GM18508 (cell line): Measurements from ENCODE around the gene WNT4.

Experiments
- ATAC-seq: cut with Tn5 transposase; IDR thresholded peaks from one replicate; pipeline ENCODE4 v1.9.1; 2021; ENCODE audit warnings: moderate number of reproducible peaks; ENCODE audit not compliant: insufficient read depth, unreplicated experiment

Gene WNT4

DNA sequence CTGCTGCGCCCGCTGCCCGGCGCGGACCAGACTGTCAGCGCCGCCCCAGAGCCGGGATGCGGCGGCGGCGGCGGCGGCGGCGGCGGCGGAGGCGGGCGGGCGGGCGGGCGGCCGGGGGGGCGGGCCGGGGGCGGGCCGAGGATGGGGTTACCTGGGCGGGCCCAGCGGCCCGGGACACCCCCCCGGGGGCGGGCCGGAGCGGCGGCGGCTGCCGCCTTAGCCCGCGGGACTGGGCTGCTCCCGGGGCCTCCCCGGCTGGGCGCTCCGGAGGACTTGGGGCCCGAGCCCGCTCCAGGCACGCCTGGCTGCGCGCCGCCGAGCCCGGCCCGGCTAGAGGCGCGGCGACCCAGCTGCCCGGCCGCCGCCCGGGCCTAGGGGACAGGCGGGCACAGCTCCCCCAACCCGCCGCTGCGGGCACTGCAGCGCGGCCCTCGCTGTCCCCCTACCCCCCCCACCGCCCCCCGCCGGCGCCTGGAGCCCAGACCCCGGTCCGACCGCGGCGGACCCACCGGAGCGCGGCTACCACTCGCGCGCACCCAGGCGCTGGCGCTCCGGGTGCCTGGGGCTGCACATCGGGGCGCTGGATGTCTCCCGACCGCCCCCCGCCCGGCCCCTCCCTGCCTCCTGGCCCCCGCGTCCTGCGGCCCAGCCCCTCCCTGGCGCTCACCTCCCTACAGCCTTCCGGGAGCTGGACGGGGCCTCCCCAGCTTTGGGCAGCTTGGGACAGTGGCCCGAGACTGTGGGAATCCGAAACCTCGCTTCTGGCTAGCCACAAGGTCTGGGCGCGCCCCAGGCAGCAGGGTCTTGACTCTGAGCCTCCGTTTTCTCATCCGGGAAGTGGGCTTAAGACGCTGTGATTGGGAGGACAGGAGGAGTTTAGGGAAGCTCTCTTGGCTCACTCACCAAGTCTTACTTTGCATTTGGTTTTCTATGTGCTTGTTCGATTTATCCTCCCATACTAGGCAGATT lies at the start of gene WNT4:
Gene WNT4 (minus strand): TSS at position 33 of the 969 bp plus-strand sequence. CDS start 175 bp downstream, outside the sequence.
- ATAC-seq, result no peak

DNA sequence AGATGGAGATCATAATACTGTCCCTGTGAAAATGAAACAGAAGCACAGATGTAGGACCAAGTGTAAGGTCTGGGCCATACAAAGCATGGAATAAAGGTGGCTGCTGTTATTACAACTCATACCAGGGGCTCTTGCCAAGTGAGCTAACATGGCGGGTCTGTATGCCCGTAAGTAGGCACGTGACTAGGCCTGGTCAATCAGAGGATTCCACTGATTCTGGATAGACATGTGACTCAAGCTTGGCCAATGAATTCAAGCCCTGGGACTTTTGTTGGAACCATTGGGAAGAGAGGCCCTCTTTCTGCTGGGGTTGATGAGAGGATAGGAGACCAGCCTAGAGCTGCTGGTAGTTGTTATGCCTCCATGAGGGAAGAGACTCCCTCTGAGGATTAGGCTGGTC lies 47.8 kb upstream of the WNT4 start:
- ATAC-seq, result no peak

DNA sequence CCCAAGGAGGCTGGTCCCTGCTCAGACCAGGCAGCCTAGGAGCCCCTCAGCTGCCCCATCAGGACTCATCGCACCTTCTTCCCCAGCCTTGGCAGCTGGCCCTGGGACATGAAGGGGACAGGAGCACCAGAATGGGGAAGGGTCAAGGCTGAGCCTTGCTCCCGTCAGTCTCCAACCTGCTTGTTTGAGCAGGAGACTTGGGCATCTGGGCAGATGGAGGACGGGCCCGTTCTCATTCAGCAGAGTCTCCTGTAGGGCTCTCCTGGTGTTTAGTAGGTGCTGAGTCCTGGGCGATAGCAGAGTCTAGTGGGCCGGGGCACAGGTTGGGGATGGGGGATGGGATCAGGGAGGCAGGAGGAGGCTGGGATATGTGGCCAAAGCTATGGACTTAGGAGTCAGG lies 47.4 kb upstream of the WNT4 start:
- ATAC-seq, result no peak

DNA sequence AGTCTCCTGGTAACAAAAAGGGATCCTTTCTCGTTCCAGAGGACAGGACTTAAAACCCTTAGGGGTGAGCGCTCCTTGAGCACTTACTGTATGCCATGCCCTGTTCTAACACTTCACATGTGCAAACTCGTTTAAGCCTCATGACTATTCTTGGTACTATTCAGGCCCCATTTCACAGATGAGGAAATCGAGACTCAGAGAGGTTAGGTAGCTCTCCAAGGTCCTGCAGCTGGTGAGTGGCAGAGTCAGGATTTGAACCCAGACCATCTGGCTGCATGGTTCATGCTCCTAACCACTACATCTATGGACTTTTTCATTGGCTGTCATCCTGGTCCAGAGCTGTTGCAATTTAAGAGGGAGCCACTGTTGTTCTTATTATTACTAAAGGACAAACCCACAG lies 46.7 kb upstream of the WNT4 start:
- no peak for ATAC-seq

DNA sequence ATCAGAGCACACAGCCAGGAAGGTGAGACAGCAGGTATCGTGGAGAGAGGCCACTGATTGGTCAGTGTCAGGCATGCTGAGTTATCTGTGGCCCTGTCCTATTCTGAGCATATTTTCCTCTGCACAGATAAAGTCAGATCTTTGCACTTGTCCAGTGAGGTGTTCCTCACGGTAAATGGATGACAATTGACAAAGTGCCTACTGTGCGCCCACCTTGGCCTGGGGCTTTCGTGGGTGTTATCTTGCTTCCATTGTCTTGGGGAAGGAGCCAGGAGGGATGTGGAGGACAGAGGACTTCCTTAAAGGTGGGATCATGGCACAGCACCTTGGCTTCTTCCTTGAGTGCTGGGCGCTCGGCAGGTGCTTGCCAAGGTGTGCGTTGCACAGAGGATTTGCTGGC lies 46.0 kb upstream of the WNT4 start:
- no peak for ATAC-seq

DNA sequence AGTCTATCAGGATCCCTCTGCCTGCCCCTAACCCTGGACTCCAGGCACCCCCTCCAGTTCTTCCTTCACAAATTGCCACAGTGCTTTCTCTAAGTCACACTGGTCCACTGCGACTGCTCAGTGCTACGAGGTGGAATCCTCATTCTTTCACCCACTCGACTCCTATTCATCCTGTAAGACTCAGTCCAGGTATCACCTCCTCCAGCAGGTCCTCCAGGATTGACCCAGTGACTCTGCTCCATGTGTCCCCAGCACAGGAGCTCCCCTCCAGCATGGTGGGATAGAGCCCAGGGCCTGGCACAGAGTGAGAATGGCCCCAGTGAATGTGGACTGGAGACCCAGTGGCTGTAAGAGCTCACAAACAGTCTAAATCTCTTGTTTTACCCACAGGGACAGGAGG lies 45.5 kb upstream of the WNT4 start:
- ATAC-seq, result no peak

DNA sequence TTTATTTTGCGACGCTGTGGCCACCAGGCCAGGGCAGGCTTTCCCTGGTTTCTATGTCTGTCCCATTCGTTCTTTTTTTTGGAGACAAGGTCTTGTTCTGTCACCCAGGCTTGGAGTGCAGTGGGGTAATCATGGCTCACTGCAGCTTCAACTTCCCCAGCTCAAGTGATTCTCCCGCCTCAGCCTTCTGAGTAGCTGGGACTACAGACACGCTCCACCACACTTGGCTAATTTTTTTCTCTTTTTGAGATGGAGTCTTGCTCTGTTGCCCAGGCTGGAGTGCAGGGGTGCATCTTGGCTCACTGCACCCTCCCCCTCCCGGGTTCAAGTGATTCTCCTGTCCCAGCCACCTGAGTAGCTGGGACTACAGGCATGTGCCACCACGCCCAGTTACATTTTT lies 43.4 kb upstream of the WNT4 start:
- ATAC-seq, result no peak

DNA sequence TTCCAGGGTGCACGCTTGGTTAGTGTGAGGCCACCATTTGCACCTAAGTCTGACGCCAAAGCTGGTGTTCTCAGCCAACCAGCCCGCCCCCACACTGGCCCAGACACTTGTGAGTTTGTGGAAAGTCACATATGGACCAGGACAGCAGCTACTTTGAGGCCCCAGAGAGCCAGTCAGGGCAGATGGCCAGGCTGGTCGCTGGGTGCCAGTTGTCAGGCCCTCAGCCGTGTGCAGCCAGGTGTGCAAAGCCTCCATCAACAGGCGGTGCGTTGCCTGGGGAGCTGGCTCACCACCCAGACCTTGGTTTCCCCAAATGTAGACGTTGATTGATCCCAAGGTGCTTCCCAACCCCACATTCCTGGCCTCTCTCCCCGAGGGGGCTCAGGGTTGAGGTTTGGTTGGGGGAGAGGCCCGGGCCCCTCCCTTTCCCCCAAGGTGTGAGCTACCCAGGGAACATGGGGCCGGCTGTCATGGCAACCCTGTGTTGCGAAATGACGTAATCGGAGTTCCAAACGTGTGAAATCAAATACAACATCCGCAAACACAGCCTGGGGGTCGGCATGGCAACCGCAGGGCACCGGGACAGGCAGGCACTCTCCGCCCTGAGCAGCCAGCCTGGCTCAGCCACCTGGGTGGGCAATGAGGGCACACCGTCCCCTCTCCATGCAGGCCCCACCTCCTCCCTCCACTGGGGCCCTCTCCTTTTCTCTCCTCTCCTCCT lies 42.2 kb upstream of the WNT4 start:
- no peak for ATAC-seq

DNA sequence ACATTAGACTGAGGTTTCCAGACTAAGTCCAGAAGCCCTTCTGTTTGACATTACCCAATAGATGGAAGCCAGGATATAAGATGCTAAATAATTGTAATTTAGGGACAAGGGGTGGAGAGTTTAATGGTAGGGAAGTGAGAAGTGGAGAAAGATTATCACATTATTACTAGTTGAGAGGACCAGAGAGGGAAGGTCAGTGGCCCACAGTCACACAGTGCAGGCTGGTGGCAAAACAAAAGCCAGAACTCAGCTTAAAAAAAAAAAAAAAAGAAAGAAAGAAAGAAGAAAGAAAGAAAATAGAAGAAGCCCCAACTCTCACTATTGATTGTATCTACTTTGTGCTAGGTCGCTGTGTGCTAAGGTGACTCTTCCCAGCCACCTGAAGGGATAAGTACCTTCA lies 41.6 kb upstream of the WNT4 start:
- no peak for ATAC-seq

DNA sequence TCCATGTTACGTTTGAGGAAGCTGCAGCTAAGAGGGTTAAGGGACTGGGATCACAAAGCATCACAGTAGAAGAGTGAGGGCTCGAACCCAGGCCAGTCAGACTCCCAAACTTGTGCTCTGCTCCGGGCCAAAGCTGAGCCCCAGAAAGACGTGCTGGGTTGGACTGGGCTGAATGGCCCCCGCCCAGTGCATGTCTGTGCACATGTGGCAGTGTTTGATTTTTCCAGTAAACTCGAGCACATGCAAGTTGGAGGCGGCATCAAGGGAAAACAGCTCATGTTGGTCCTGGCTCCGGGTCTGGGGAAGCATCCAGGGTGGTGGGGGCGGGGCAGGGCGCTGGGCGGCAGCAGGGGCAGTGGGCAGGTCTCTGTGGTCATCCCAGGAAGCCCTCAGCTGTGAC lies 39.8 kb upstream of the WNT4 start:
- no peak for ATAC-seq

DNA sequence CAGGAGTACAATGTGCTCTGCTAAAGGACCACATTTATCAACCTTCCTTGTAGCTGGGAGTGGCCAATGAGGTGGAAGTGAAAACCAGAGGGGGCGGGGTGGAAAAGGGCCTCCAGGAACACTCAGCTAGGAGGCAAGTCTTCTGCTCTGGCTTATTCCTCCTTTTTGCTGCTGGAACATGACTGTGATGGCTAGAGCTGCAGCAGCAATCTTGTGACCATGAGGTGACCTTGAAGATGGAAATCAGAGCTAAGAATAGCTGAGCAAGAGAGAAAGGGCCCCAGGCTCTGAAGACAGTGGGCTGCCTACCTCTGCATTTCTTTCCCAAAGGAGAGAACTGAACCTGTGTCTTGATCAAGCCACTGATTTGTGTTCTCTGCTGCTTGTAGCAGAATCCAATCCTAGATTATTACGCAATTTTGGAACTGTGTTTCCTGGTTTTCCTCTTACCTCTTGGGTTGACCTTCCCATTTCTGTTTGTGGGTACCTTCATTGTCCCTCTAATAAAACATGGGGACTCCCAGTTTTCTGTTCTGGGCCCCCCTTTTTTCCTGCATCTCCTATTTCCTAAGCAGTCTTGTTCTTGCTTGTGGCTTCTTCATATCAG lies 36.4 kb upstream of the WNT4 start:
- no peak for ATAC-seq

DNA sequence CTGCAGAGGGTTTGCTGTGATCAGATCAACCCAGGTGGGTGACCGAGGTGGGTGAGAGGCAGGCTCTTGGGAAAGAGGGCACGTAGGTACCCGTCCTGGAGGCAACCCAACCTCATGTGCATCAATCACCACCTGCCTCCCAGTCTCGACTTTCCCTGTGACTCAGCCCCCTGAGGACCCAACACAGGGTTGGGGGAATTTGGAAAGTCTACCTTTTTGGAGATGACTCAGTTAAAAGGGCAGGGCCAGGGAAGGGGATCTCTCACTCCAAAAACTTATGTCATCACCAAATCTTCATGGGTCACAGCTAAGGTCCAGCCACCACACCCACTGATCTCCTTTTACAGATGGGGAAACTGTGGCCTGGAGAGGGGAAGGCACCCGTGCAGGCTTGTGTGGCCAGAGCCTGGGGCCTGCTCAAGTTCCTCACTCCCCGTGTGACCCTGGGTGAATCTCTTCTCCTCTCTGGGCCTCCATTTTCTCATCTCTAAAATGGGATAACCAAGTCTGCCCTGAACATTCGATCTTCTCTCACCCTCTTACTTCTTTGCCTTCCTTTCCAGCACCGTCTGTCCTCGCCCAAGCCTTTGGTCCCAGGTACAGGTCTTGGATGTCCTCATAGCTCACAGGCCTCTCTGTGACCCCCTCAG lies 34.6 kb upstream of the WNT4 start:
- ATAC-seq, result no peak

DNA sequence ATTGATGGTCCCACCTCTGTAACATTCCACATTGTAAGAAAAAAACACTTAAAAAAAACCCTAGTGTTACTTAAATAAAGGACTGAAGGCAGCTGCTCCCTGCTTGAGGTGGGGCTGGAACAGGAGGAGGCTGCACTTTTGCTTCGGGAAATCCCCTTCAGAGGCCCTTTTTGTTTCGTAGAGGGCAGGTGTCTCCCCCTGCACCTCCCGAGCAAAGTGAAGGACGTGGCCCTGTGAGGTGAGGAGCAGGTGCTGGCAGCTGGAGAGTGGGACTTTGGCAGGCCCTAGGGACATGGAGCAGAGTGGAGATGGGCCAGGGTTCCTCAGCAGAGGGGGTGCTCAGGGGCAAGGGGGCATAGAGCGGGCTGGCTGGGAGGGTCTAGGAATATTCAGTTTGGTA lies 33.4 kb upstream of the WNT4 start:
- ATAC-seq, result no peak

DNA sequence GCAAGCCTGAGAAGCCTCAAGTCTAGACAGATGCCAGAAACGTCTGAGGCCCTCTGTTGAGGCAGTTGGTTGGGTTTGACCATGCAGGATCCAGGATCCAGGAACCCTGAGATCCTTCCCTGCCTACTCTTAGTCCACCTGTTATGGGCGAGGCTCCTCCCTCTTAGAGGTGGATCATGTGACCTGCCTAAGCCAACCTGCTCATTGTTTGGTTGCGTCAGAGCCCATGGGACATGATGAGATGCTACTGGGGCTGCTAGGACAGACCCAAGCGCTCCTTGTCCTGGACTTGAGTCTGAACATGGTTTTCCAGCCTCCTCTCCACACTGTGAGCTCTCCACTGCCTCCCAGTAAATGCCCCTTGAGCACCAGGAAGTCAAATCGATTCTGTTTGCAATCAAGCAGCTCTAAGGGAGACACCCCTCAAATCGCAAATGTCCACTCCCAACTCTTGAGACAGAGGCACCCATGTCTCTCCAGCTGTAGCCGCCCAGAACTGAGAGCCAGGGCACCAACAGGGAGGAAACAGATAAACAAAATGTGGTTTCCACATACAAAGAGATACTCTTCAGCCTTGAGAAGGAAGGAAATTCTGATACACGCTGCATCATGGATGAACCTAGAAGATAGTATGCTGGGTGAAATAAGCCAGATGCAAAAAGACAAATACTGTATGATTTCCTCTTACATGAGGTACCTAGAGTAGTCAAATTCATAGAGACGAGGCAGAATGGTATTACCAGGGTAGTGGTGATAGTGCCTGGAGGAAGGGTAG lies 31.7 kb upstream of the WNT4 start:
- no peak for ATAC-seq

DNA sequence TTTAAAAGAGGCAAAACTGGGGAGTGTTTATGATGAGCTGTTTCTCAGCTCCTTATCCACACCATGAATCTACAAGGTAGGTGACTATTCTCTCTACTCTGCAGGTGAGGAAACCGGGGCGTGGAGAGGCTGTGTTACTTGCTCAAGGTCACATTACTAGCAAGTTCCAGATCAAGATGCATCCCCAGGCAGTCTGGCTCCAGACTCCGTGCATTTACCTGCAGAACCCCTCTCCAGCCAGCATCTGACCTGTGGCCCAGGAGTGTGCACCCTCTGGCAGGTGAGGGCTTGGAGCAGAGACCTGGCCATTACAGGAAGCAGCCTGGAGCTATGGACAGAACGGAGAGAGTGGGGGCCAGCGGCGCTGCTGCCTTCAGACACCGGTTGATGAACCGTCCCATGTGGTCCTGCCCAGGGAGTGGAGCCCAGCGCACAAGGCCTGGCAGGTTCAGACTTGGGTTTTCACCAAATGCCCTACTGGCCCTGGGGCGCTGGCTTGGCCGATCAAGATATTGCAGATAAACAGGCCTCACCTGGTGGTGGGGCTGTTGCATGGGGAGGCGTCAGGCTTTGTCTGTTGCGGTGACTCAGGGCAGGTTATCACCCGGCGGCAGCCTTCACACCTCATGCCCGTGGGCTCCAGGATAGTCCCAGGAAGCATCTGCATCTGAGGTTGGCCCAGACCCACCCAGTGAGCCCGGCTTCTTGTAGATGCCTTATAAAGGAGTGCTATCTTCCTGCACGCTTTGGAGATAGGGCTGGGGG lies 29.2 kb upstream of the WNT4 start:
- no peak for ATAC-seq

DNA sequence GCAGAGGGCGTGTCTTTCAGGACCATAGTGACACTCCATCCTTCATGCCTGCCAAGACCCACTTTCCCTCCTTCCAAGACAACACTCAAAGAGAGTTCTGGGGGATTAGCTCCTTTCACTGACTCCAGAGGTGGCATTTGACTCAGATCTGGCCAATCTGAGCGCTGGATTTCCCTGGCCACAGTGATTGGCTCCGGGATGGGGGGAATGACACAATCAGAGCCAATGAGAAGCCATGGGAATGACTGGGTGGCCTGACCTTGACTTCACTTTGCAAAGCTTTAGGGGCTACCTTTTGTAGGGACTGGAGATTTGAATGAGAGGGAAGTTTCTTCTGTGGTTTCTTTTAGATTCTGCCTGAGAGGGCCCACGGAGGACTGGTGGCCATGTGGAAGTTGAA lies 26.9 kb upstream of the WNT4 start:
- ATAC-seq, result no peak

DNA sequence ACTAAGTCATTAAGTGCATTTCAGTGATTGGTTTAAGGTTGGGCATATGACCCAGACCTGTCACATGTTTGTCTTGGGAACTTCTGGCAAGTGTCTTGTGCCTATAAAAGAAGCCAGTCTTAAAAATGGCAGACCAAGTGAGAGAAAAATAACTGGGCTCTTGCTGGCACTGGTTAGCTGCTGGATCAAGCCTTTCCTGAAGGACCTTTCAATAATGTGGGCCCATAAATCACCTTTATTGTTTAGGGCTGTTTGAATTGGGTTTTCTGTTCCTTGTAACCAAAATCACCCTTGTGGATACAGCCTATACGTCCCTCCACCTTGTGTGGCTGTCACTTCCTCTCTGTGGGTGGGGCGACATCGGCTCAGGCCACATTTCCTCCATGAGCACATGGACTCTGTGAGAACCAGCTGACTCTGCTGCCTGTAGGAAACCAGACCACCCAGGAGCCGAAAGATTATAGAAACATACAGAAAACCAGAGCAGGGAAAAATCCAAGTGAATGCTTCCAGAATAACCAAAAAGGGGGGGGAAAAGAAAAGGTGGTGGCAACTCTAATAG lies 25.6 kb upstream of the WNT4 start:
- ATAC-seq, result no peak

DNA sequence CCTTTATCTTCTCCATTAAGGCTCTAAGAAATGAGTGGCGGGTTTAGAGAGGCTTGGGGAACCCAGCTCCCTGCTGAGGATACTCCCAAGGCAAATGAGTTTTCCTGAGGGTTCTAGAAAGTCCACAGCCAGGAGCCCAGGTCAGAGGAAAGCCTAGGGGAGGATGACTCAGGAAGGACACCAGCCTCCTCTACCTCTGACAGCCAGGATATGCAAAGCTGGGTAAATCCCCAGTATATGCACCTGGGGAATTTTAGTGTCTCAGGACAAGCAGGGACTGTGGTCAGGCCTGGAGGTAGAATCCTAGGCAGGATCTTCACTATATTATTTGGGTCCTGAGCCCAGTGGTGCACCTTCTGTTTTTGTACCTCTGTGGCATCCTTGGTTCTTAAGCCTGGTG lies 23.5 kb upstream of the WNT4 start:
- ATAC-seq, result no peak
